ENCODE results near the gene SCARB1.

Gene SCARB1

DNA sequence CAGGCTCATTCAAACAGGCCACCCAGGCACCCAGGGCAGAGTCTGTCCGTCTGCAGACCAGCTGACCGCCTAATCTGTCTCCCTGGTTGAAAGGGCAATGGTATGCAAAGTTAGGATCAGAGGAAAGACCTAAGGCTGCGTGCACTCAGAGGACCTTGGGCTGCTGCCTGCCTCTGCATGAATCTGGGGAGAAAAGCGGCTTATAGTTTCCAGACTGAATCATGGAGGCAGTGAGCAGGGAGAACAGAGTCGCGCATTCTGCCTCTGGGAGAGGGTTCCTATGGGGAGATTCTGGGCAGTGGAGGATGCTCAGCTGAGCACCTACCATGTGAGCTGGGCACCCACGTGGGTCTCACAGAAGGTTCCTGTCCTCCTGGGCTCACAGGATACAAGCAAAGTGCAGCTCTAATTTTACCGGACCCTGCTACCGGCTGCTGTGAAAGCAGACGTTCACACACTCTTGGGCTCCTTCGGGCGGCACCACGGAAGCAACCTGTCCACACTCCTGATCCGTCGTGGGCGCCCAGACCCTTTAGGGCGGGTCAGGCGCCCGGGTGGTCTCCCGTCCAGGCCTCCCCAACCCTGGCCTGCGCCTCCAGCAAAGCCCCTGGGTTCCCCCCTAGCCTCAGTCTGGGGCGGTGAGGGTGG lies 772 bp downstream of the SCARB1 start:
- no peak for DNase-seq (ENCODE audit: low read depth in 2 of 2)

DNA sequence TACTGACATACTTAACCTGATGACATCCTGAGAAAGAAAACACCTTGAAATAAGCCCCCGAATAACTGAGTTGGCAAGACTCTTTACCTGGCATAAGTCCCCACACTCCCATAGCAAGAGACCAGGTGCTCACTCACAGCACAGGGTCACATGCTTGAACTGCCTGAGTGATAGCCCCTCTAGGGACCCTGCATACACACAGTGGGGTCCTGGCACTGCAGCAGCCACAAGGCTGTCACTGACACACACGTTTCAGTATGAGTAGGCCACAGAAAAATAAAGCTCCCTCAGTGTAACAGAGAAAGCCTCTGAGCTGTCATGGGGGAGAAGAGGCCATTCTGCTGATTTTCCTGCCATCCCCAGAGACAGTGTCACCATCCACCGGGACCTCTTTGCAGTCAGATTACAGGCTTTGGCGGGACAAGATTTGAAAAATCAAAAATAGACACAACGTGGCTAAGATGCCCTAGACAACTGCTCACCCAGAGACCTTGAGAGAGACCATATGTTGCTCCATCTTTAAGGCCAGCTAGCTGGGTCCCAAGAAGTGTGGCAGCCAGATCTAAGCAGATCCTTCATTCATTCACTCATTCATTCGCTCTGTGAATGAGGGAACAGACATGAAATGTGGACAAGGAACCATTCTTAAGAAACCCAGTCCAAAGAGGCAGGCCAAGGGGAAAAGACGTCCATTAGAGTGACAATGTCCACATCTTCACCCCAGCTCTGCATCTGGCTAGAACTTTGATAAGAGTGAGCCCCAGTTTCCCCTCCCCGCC lies 1.6 kb downstream of the SCARB1 start:
- no peak for DNase-seq (ENCODE audit: low read depth in 2 of 2)

DNA sequence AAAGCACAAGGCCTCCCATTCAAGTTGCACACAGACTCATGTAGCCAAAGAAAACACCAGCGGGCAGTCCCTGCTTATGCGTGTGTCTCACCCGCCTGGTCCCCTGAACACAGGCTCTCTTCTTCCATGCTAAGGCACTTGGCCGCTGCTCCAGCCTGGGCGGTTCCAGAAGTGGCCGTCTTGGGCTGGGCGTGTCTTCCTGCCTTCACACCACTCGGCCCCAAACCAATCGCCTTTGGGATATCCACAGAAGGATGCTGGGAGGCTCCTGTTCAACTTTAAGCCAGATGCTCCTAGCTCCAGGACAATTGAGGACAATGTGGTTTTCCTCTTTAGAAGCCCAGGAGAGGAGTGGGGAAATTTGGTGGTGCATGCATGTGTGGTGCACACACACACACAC lies 2.2 kb downstream of the SCARB1 start:
- no peak for DNase-seq (ENCODE audit: low read depth in 2 of 2)

DNA sequence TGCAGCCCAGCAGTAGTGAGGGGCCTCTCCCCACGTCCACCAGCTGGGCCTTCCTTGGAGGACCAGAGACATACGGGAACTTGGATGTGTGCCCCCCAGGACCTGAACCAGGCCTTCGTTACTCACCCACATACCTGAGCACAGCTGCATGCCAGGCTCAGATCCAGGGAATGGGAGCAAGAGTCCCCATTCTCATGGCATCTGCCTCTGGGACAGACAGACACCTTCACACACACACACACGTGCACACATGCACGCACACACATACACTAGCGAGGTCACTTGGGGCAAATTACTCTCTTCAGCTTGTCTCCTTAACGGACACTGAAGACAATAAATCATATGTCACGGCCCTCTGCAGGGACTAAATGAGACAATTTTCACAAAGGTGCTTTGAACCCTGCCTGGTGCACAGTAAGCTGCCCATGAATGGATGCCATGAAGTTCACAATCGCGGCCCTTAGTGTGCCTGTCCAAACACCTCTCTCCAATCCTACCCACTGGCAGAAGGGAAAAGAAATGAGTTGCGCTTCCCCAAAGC lies 5.7 kb downstream of the SCARB1 start:
- no peak for DNase-seq (ENCODE audit: low read depth in 2 of 2)

DNA sequence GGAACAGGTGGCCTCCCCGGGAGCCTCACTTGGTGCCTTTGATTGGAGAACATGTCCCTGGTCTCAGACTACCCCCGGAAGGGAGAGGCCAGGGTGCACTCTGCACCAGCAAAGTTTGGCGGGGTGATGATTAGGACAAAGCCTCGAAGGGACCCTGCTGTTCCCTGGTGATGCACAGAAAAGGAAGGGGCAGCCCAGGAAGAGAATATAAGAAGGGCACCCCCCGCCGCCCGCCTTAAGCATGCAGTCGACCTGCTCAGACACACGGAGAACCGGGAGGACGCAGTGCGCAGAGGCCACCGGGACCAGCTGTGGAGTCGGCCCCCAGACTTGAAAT lies 6.9 kb downstream of the SCARB1 start:
- no peak for DNase-seq (ENCODE audit: low read depth in 2 of 2)

DNA sequence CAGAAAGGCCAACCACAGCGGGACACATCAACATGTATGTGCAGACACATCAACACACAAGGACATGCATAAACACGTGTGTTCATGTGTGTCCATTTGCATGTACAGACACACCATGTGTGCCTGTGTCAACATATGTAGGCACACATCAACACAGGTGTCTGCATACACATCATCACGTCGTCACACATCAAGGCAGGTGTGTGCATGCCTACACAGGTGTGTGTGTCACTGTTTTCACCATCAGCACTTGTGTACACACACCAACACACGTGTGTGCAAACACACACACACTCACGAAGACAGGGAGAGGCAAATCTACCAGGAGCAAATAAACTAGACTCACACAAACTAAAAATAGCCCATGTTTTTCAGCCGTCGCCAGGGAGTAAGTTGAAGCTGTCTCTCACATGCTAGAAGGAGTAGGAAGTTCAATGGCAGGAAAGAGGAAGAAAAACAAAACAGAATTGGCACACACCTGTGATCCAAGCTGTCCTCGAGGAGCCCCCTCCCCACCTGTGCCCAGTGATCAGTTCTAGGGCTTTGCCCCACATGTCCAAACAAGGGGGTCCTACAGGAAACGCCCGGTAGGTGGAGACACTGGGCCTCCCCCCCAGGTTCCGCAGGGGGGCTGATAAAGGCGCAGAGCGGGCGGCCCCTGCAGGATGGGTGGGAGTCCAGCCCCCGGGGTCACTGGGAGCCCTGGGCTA lies 7.4 kb downstream of the SCARB1 start:
- no peak for DNase-seq (ENCODE audit: low read depth in 2 of 2)

DNA sequence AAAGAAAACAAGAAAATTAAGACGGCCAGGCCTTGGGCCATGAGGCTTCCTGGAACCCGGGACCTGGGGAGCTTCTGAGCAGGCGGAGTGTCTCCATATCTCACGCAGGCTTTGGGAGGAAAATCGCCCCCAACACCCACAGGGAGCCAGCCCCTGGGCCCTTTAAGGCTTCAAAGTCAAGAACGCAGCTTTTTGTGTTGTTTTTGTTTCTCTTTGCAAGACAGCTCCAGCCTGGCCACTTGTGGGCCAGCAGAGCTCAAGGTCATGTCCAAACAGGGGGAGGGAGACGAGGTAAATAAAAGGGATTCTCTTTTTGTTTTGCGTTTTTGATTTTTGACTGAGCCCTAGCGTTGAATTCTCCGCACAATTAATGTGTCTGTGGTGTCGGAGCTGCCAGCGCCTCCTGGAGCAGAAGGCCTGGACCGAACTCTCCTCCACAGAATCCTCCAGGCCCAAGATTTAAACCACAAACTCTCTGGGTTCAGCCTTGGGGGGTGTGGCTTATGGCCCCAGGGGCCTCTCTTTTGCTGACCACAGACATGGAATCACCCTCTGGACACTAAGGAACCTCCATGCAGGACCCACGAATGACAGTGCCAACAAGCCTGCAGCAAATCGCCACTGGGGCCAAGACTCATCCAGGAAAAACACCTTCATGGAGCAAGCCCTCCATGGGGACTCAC lies 8.2 kb downstream of the SCARB1 start:
- DNase-seq (ENCODE audit: low read depth in 2 of 2) = no peak

DNA sequence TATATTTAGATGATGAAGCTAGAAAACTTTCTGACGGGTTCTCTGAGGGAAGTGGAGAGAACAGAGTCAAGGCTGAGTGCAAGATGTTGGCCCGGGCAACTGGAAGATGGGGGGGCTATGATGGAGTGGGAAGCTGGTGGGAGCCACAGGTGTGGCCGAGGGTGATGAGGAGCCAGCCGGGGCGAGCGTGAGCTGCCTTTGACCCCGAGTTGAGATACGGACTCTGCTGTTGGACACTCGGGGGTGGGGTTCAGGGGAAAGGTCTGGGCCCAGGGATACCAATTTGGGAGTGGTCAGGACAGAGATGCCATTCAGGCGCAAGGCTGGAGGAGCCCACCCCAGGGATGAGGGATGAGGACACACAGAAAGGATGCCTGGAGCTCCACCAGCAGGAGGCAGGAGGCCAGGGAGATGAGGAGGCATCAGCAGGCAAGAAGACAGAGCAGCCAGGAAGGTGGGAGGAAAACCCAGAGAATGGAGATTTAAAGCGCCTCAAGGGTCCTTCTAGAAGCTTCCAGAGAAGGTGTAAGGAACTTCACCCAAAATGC lies 9.0 kb downstream of the SCARB1 start:
- no peak for DNase-seq (ENCODE audit: low read depth in 2 of 2)

DNA sequence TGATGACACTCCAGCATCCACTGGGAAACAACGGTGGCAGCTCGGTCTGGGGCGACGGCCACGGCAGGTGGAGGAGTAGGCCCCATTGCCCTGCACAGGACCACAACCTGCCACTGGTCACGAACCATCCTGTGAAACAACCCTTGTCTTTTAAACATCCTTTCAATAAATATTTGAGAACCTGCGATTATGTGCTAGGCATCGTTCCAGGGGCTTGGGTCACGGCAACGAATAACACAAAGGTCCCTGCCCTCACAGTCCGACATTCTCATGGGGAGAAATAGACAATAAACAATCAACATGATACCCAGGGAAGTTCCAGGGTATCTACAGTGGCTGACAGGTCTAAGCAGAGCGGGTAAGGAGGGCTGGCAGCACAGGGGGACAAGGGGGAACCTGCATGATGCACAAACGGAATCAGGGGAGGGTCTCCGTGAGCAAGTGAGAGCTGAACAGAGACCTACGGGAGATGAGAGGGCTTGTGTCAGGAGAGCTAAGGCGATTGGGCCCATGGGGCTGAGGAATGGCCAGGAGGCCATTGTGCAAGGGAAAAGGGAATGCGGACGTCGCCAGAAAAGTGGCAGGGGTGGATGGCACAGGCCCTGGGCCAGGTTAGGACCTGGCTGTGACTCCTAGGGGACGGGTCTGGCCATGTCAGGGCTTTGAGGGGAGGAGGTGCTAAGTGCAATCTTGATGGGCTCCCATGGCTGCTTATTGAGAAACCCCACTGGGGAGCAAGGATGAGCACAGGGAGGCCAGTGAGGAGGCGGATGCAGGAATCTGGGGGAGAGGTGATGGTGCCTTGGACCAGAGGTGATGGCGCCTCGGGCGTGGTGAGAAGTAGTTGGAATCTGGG lies 9.7 kb downstream of the SCARB1 start:
- no peak for DNase-seq (ENCODE audit: low read depth in 2 of 2)

DNA sequence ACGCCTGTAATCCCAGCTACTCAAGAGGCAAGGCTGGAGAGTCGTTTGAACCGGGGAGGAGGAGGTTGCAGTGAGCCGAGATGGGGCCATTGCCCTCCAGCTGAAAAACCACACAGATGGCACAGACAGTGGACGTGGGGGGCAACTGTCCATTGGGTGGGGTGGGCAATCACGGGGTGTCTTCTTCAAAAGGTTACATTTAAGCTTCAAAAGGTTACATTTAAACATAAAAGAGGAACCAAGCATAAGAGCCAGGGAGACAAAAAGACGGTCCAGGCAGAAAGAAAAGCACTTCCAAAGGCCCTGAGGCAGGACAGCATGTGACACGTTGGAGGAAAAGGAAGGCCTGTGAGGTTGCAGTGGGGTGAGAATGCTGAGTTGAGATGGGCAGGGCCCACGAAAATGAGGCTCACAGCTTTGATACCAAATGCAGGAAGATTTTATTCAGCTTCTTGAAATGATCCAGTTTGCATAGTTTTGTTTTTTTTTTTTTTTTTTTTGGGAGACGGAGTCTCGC lies 10.7 kb downstream of the SCARB1 start:
- DNase-seq (ENCODE audit: low read depth in 2 of 2) = no peak

DNA sequence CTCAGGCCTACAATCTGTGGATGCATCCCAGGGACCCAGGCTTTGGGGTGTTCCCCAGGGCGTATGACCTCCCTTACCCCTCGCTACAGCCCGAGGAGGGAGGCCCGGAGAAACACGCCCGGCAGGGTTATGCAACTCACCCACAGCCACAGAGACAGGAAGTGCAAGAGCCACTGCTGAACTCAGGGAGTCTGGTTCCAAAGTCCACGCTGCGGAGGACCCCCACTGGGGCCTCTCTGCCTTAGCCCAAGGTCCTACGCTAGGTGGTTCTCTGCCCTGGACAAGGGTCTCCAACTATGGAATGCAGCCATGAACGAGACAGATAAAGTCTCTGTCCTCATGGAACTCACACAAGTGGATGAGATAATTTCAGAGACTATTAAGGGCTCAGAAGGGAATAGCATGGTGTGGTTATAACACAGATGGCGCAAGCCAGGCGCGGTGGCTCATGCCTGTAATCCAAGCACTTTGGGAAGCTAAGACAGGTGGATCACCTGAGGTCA lies 11.3 kb downstream of the SCARB1 start:
- no peak for DNase-seq (ENCODE audit: low read depth in 2 of 2)

DNA sequence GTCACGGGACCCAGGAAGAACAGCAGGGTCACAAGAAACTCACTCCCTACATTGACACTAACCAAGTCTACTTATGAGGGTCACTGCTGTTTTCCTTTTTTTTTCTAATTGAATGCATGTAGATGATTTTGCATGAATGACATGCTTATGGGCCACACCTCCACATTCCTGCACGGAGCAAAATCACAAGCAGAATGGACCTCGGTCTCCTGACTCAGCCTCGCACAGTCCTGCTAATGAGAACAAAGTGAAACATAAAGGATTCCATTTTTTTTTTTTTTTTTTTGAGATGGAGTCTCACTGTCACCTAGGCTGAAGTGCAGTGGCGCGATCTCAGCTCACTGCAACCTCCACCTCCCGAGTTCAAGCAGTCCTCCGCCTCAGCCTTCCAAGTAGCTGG lies 12.3 kb downstream of the SCARB1 start:
- DNase-seq (ENCODE audit: low read depth in 2 of 2) = no peak

DNA sequence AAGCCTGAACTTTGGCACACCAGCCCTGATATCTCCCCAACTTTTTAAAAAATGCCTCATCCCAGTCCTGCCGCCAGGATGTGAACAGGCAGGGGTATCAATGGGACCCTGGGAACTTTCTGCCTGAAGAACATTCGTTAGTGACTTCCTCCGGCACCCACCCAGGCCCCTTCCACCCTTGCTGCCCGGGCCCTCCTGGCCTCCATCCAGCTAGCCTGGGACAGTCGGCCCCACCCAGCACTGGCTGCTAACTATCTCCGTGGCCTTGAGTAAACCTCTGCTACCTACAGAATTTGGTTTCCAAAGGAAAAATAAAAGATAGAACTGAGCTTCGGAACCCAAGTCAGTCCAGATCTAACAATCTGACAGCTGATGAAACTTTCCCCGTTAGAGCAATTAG lies 14.3 kb downstream of the SCARB1 start:
- DNase-seq (ENCODE audit: low read depth in 2 of 2) = no peak

DNA sequence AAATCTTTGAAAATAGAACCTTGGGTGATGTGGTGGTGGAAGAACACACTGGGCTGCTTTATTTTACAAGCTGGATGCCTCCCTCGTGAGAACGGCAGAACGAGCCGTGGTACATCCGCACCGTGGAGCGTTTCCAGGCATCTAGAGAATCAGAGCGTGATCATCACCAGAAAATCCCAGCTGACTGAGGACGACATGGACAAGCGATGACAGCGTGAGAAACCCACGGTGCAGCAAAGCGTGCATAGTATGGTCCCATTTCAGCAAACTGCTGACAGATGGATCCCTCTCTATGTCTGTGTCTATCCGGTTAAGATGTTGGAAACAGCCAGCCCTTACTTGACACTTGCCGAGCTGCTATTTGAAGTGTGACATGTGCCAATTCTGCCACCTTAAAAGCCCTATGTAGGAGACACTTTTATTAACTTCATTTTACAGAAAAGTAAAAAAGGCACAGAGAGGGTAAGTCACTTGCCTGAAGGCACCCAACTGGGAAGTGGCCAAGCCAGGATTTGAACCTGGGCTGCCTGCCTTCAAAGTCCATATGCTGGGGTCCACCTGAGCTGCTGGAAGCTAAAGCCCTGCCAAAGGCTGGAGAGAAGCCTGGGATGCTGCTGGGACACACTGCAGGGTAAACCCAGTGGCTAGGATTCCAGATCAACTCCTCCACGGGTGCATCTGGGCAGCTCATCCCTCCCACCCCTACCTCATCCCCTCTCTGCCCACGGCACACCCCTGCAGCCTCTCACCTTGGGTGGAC lies 14.9 kb downstream of the SCARB1 start:
- no peak for DNase-seq (ENCODE audit: low read depth in 2 of 2)

DNA sequence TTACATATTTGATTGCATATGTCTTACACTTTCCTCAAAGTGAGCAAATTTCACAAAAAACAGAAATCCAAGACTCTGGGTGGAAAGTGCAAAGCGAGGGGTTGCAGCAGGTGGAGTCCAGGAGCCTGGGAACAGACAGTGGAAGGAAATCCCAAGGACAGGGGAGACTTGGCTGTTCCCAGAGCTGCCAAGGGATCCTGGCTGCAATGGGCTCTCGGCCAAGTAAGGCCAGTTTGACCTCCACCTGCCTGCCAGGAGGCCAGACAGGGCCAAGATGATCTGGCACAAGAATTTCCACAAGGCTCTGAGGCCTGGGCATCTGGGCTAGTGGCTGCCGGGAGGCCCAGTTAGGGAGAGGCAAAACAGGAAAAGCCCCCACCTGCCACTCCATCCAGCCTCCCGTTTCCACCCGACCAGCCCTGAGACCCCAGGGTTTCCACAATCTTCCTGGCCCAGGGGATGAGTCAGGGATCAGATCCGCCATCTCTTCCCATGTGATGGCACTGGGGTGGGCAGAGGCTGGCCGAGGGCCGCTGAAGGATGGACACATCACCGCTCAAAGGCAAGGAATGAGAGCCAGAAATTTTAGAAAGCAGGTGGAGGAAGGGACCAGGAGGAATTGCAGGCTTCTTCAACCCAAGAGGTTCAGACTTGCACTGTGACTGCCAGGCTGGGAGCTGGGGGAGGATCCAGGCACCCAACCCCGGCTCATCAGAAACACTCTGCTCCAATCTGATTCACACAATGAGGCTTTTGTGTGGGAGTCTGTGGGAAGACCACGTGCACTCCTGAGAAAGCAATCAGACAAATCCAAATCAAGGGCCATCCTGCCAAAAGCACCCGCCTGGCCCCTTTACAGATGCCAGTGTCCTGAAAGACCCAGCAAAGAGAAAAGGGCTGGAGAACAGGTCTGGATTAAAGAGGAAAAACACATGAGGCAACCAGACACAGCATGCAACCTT lies 16.3 kb downstream of the SCARB1 start:
- no peak for DNase-seq (ENCODE audit: low read depth in 2 of 2)

DNA sequence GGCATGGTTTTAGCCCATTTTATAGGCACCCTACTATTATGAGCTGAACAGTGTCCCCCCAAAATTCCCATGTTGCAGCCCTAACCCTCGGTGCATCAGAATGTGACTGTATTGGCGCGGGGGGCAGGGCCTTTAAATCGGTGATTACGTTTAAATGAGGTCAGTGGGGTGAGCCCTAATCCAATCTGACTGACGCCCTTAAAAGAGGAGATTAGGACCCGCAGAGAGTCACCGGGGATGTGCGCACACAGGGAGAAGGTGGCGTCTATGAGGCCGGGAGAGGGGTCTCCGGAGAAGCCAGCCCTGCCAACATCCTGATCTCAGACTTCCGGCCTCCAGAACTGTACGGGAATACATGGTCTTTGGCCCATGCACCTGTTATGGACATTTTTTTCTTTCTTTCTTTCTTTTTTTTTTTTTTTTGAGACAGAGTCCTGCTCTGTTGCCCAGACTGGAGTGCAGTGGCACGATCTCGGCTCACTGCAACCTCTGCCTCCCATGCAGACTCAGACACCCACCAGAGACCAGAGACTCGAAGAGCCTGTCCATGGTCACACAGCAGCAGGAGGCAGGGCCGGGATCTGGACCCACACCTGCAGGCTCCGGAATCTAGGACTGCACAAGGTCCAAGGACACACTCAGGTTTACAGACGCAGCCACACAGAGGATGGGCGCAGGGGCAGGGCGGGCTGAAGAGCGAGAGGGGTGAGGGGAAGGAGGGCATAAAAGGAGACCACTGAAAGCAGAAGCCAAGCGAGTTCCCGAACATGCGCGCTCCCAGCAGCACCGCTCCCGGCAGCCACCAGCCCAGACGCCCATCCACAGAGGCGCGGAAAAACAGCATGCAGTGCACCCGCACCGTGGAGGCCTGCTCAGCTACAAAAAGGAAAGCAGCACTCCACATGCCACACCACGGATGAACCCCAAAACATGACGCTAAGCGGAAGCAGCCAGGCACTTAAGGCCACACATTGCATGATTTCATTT lies 19.0 kb downstream of the SCARB1 start:
- no peak for DNase-seq (ENCODE audit: low read depth in 2 of 2)

DNA sequence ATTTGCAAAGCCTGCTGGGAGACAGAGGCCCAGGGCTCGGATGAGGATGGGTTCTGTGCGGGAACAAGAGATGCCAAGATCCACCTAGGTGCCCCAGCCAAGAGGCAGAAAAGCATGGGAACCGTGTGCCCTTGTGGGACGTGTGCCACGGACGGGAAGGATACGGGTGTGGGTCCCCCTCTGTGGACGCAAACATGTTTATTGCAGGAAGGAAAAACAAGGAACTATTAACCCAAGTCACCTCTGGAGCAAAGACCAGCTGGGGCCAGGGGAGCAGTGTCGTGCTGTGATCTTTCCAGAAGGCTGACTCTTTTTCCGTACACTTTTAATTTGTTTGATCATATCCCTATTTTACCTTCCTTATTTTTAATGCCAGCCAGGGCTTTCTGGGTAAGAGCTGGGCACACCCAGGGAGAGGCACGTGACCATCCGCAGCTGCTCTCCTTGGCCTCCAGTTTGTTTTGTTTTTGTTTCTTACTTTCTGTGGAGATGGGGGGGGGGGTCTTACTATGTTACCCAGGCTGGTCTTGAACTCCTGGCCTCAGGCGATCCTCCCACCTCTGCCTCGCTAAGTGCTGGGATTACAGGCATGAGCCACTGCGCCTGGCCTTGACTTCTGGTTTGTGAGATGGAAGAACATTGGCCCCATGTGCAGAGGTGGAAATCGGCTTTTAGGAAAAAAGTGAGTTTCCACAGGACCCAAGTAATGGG lies 20.7 kb downstream of the SCARB1 start:
- DNase-seq (ENCODE audit: low read depth in 2 of 2) = no peak

Data from stimulated activated CD8-positive, alpha-beta memory T cell treated with anti-CD3 and anti-CD28 coated beads, Interleukin-15, amount 100 ng/mL, for 4 hours (primary cell).